GM21360 (cell line): ENCODE data around the gene PACS1.
"Not testable (repeated sequence)": the region's sequence is repeated elsewhere in the genome, so short reads cannot be mapped to it uniquely, and the experiment has no call there.

Experiments
- ATAC-seq: cut with Tn5 transposase; IDR thresholded peaks from one replicate; pipeline ENCODE4 v1.9.1; 2021; ENCODE audit warnings: mild to moderate bottlenecking, moderate library complexity; ENCODE audit not compliant: unreplicated experiment

Gene PACS1

DNA sequence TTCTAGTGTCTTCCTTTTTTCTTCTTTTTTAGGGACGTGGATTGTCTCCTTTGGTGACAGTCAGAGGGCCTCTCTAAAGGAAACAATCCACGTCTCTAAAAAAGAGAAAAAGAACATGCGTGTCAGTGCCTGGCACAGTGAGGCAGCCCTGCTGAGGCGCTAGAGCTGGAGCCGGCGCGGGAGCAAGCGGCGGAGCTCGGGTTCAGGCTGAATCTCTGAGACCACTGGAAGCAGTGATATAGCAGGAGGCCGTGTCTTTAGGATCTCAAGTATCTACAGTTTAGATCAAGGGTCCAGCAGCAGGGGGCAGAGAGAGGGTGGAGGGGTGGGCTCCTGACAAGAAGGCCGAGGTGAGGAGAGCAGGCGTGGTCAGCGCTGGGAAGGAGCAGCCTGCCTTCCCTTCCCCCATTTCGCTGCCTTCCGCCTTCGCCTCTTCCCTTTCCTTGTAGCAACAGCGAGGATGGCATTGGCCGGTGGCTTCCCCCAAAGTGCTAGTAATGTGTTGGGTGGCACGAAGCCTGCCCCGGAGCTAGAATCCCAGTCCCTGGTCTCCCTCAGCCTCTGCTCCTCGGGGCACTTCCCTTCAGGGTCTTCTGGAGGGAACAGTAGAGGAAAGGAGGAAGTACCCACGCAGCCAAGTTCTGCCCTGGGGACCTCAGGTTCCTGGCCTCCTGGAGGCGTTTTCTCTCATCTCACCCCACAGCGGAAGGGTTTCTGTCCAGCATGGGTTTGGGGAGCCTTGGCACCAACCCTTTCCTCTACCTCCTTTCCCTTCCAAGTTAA, 170.1 kb downstream of the PACS1 start:
- ATAC-seq: no peak

DNA sequence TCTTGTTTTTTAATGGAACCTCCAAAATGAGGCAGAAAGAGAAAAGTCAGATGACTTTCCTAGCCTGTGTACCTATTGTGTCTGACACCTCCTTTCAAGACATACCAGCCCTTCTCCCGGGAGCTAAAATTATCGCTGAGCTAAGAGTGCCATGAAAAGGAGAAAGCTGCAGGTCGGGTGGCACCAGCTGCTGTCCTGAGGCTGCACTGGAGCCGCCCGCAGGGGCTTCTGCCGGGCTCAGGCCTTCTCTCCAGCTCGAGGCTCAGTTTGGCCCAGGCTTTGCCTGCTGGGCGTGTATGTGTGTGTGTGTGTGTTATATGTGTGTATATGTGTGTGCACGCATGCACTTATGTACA, 170.7 kb downstream of the PACS1 start:
- ATAC-seq: no peak

DNA sequence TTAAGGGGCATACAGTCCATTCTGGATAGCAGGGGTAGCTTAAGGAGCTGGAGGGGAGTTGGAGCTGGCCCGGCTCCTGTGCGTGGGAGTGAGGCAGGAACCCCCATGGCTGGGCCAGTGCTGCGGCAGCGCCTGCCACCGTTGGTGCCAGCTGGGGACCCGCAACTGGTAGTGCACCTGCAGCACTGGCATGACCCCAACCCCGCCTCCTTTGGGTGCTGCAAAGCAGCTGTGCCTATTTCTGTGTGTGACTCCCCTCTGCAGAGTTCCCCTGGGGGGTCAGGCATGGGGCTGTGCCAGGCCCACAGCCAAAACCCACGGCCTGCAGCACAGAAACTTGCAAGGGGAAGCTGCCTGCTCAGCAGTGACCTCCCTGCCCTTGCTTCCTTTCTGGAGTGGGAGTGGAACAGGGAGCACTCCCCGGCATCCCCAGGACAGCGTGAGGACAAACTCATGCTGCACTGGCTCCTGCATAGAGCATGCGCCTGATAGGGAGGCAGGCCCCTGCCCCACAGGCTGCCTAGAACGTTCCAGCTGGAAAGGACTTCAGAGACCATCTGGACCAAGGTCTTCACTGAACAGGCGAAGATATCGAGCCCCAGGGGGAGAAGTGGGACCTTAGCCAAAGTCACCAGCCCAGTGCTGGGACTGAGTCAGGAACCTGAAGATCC, 172.2 kb downstream of the PACS1 start:
- no peak for ATAC-seq

DNA sequence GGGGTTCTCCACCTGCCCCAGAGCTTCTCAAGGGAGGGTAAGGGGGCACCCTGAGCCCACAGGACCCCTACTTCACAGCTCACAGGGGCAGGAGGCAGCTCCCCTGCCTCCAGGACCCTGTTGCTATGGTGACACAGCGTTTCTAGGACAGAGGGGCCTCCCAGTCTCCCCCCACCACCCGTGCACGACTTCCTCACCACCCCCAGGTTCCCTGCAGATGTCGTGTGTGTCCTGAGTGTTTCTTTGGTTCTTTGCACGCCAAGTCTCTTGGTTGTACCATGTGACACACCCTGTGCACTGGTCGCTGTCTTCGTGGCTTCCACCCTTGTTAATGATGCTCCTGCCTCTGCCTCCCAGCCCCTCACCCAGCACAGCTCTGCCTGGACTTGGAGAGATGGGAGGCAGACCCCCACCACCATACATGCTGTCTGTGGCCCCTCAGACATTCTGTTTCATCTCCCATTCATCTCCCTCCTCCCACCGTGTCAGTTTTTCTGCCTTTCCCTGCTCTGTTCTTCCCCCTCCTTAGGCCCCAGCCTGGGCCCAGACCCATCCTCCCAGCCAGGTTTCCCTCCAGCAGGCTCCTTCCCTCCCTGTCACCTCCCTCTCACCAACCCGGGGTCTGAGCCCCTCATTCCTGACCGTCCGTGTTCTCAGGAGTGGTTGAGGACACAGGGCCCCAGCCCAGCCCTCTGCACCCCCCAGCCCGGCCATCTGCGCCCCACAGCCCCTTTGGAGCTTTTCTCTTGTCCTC, 173.9 kb downstream of the PACS1 start:
- ATAC-seq: no peak

DNA sequence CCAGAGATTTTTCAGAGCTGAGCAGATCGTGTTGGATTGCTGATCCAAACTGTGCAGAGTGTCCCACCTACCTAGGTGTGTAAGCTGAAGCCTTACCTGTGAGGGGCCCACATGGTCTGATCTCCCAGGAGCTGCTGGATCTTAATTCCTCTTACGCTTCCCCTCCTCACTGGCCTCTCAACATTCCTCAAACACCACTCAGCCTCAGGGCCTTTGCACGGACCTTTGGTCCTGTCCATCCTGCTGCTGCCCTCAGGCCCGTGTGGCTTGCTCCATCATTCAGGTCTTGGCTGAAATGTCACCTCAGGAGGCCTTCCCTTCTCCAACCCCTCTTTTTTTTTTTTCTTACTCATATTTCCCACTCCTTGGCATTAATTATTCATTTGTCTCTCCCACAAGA, 177.2 kb downstream of the PACS1 start:
- no peak for ATAC-seq

DNA sequence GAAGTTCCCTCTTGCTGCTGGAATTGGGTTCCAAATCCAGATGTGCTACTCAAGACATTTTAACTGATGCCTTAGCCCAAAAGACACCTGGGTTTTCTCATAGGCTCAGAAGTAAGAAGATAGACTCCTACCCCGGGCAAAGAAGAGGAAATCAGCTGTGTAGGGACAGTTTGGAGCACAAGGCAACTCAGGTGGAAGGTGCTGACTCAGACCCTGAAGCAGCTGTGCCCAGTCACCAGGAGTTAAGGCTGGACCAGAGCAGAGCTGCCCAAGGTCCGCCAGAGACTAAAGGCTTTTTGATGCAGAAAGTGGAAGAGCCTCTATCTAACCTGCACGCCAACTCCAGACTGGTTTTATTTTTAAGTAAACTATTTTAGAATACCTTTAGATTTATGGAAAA, 177.7 kb downstream of the PACS1 start:
- ATAC-seq: no peak

DNA sequence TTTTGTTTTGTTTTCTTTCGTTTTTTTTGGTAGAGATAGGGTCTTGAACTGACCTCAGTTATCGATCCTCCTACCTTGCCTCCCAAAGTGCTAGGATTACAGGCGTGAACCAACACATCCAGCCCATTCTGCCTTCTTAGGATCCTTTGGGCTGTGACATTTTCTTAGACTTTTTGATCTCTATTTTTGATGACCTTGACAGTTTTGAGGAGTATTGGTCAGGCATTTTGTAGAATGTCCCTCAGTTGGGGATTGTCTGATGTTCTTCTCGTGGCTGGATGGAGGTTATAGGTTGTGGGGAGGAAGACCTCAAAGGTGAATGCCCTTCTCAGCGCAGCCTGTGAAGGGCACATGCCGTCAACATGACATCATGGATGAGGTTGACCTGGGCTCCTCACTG, 178.8 kb downstream of the PACS1 start:
- no peak for ATAC-seq

DNA sequence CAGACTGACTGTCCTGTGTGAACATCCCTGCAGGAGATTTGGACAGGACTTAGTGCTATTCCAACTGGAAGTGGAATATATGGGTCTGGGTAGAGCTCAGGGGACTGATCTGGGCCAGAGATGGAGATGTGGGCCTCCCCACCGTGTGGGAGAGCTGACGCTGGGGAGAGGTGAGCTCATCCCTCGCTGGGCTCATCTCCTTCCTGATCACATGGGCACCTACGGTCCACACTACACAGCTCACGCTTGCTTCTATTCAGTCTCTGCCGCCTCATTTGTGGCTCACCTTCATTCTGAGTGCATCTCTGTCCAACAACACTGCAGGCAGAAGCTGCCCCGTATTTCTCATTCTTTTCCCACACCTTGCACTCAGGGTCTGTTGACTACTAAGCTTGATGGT, 181.7 kb downstream of the PACS1 start:
- no peak for ATAC-seq

DNA sequence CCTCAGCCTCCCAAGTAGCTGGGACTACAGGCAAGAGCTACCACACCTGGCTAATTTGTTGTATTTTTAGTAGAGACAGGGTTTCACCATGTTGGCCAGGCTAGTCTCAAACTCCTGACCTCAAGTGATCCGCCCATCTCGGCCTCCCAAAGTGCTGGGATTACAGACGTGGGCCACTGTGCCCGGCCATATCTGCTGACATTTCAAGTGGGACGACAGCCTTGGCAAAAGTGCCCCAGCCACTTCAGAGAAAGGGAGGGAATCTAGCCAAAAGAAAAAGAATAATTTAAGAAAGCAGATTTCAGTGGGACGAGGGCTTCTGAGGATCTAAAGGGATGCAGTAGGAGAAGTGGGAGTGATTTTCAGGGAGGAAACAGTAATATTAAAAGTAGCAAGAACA, 183.0 kb downstream of the PACS1 start:
- not testable (repeated sequence) for ATAC-seq

DNA sequence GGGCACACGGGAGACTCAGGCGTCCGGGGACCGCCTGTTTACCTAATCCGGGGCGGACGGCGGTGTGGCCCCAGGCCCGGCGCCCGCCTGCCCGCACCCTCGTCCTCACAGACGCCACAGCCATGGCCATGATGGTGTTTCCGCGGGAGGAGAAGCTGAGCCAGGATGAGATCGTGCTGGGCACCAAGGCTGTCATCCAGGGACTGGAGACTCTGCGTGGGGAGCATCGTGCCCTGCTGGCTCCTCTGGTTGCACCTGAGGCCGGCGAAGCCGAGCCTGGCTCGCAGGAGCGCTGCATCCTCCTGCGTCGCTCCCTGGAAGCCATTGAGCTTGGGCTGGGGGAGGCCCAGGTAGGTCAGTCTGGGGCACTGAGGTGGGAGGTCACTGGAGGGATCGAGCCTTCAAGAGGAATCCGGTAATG, 188.4 kb downstream of the PACS1 start:
- ATAC-seq: no peak

DNA sequence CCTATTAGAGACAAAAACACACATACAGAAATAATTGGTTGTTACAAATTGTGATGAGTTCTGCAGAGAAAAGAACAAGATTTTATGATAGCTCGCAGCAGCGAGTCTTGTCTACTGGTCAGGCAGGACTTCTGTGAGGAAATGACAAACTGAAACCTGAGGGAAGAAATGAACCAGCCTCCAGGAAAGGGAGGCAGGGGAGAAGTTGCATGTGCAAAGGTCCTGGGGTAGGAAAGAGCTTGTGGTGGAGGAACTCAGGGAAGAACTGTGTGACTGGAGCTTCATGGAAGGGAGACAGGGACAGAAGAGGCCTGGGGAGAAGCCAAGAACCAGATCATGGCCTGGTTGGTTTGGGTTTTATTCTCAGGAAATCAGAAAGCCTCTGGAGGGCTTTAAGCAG, 189.2 kb downstream of the PACS1 start:
- ATAC-seq: no peak

DNA sequence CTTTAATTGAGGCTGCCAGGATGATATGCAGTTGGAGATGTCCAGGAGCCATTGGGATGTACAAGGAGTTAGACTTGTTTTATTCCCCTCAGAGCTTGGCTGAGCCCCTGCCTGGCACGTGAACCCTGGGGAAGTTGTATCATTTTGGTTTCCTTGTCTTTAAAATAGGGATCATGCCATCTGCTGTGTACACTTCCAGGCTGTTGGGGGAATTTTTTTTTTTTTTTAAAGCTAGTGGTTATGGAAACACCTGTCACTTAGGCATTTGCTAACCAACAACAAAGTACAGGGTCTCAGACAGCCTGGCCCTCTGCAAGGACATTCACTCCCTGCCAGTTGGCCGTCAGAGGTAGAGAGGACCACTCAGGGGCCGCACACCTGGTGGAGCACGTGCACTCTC, 189.9 kb downstream of the PACS1 start:
- no peak for ATAC-seq

DNA sequence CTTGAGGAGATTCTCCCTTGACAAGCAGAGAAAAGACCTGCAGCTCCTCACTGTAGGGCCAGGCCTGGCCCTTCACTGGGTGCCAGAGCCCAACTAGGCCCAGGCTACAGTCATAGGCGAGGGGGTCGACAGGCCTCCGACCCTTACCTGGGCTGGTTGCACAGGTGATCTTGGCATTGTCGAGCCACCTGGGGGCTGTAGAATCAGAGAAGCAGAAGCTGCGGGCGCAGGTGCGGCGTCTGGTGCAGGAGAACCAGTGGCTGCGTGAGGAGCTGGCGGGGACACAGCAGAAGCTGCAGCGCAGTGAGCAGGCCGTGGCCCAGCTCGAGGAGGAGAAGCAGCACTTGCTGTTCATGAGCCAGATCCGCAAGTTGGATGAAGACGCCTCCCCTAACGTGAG, 191.5 kb downstream of the PACS1 start:
- no peak for ATAC-seq

DNA sequence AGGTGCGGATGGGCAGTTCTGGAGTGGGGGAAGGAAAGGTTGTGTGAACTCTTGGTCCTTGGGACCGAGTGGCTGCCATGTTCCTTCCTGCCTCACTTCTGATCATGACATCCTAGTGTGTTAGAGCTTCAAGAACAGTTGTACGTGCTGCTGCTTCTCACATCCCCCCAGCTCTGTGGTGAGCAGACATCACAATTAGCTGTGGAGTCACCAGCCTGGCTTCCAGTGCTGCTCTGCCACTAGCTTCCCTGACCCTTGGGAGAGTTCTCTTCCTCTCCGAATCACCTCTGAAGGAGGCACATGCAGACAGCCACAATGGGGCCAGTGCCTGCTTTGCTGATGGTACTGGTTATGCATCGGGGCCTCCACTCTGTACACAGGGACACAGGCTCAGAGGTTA, 192.1 kb downstream of the PACS1 start:
- no peak for ATAC-seq

DNA sequence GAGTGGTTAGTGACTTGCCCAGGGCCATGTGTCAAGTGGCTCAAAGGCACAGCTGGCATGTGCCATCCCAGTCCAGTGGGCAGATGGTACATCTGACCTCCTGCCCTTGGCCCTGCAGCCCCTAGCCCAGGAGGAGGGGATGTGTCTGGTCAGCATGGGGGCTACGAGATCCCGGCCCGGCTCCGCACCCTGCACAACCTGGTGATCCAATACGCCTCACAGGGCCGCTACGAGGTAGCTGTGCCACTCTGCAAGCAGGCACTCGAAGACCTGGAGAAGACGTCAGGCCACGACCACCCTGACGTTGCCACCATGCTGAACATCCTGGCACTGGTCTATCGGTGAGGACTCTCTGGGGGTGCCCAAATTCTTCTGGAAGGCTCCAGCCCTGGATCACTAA, 192.6 kb downstream of the PACS1 start:
- ATAC-seq: no peak

DNA sequence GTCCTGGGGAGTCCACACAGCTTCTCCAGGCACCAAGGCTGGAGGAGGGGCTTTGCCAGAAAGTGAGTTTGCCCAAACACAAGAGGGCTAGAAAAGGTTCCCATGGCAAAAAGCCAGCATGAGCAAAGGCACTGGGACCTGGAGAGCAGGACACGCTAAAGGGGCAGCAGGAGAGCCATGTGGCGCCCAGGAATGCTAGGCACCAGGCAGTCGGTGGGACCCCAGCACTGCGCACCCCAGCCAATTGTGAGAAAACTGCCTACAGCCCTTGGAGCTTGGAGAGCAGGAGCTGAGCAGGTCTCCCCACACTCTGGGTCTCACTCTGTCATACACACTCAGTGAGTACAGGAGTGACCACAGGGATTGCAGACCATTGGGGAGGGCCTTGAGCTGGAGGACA, 193.2 kb downstream of the PACS1 start:
- no peak for ATAC-seq

DNA sequence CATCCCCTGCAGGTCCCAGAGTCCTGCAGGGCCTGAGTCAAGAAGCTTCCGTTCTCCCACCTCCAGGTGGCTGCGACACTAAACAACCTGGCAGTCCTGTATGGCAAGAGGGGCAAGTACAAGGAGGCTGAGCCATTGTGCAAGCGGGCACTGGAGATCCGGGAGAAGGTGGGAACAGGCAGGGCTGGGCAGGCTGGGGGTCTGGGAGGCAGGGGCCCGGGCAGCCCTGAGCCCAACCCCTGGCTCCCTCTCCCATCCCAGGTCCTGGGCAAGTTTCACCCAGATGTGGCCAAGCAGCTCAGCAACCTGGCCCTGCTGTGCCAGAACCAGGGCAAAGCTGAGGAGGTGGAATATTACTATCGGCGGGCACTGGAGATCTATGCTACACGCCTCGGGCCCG, 193.7 kb downstream of the PACS1 start:
- no peak for ATAC-seq

DNA sequence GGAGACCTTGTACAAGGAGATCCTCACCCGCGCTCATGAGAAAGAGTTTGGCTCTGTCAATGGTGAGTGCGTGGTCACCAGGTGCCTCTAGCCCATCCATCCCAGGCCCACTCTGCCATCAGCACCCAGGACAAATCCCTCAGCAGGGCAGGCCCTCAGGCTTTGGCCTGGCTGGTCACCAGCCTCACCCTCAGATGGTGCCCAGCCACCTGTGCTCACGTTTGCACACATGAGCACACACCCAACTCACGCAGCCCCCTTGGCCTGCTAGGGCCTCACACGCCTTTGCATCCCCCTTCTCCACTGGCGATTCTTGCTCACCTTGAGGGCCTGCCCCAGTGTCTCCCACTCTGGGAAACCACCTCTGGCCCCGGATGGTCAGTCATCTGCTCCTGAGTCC, 194.3 kb downstream of the PACS1 start:
- no peak for ATAC-seq

DNA sequence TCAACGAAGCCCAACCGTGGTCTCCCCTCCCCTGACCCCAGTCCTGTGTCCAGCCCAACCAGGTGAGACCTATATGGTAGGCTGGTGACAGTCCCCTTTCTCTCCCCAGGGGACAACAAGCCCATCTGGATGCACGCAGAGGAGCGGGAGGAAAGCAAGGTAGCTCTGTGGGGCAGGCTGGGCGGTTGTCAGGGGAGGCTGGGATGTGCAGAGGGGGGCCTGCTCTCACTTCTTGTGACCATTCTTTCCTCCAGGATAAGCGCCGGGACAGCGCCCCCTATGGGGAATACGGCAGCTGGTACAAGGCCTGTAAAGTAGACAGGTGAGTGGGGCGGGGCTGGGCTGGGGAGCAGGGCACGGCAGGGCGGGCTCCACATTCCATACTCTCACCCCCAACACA, 194.8 kb downstream of the PACS1 start:
- no peak for ATAC-seq

DNA sequence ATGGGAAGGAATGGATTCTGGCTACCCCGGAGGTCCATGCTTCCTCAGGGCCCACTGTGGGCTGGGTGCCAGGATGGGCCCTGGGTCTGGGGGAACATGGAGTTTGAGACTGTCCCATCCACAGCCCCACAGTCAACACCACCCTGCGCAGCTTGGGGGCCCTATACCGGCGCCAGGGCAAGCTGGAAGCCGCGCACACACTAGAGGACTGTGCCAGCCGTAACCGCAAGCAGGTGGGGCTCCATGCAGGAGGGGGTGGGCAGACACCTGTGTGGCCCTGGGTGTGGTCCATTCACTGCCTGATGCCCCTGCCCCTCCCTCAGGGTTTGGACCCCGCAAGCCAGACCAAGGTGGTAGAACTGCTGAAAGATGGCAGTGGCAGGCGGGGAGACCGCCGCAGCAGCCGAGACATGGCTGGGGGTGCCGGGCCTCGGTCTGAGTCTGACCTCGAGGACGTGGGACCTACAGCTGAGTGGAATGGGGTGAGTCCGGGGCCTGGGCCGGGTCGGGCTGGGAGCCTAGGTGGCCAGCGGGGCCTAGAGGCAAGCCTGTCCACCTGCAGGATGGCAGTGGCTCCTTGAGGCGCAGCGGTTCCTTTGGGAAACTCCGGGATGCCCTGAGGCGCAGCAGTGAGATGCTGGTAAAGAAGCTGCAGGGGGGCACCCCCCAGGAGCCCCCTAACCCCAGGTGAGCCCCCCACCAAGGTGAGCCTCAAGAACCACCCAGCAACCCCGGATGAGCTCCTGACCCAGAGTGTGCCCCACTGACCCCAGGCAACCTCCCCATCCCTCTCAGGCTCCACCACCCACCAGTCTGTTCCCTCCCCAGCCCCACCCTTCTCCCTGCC, 195.7 kb downstream of the PACS1 start:
- no peak for ATAC-seq

DNA sequence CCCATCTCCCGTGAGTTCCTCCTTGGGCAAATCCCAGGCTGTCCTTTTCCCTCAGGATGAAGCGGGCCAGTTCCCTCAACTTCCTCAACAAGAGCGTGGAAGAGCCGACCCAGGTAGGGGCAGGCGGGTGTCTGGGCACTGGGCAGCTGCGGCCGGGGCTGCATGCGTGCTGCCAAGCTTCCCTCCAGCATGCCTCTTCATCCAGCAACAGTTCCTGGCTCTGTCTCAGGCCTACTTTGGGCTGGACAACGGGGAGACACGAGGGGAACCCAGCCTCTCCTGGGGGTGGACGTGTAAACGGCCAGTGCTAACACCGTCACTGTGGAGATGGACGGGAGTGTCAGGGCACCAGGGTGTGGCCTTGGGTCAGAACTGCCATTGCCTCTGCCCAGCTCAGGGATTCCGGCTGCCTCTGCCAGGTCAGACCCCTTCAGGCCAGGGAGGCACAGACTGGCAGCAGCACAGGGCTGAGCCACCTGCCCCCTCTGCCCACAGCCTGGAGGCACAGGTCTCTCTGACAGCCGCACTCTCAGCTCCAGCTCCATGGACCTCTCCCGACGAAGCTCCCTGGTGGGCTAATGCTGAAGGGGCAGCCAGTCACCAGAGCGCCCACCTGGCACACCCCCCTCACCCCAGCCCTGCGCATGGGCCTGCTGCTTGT, 196.4 kb downstream of the PACS1 start:
- ATAC-seq: no peak
